ENCODE results near the gene ERBB4. TPM values are rescaled to one million over a fixed set of nuclear protein-coding genes. Genes with fewer than 3 reads are reported as not detected.

Gene ERBB4
- total RNA-seq, 1 experiment from 2014 or later: not detected

DNA sequence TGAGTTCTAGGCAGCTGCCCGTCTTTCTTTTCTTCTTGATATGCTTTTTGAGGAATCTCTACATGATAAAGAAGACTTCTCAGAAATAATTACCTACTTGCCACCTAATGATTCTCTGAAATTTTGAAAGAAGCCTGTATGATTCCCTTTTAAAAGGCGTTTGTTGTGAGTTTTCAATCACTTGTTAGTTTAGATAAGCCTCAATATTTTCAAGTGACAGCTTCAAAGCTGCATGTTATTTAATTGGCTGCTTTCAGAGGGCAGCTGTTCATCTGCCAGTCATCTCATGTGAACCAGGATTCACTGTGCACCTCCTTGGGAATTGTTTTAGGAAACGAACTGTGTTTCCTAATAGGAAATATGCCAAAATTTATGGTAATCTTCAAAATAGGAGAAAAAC, 1044.1 kb downstream of the ERBB4 start:
- no peak for DNase-seq (ENCODE audit: unreplicated experiment)
- BruUV-seq (replicated peaks): no TSS peak
- intact Hi-C loops (cut with micrococcal nuclease): no loop called here
- Mint-ChIP-seq H3K4me3 (ENCODE audit: unreplicated experiment) (no peak overlapping the region), H3K9me3 (ENCODE audit: unreplicated experiment) (no peaks in the 10 kb centered on the region), H3K36me3 (ENCODE audit: insufficient read depth, unreplicated experiment) (no peaks in the 10 kb centered on the region), H3K27me3 (ENCODE audit: insufficient read depth, unreplicated experiment) (peaks cover 49% of the 10 kb centered on the region), H3K27ac (ENCODE audit: low read depth, unreplicated experiment) (no peak overlapping the region), H3K4me1 (ENCODE audit: insufficient read depth, unreplicated experiment) (no peaks in the 10 kb centered on the region)
- ChIA-PET POLR2A (no interaction called here), CTCF (interaction anchor here (0.8 kb wide), 1 partner anchor 39 kb away, joined by 3 read pairs; no protein-coding TSS in a partner anchor)
- TF ChIP-seq CTCF (IDR thresholded peaks at IDR 0.05; ENCODE audit: unreplicated experiment): no peak

- no peak for TF ChIP-seq CTCF (IDR thresholded peaks at IDR 0.05; ENCODE audit: unreplicated experiment)
- Mint-ChIP-seq H3K27ac (ENCODE audit: low read depth, unreplicated experiment) (no peak overlapping the region), H3K36me3 (ENCODE audit: insufficient read depth, unreplicated experiment) (no peaks in the 10 kb centered on the region), H3K4me1 (ENCODE audit: insufficient read depth, unreplicated experiment) (no peaks in the 10 kb centered on the region), H3K27me3 (ENCODE audit: insufficient read depth, unreplicated experiment) (peaks cover 49% of the 10 kb centered on the region), H3K4me3 (ENCODE audit: unreplicated experiment) (no peak overlapping the region), H3K9me3 (ENCODE audit: unreplicated experiment) (no peaks in the 10 kb centered on the region)
- CTCF ChIA-PET: no interaction called here
- no TSS peak for BruUV-seq (replicated peaks)
- no peak for DNase-seq (ENCODE audit: unreplicated experiment)
- intact Hi-C loops (cut with micrococcal nuclease): no loop called here
- POLR2A ChIA-PET: no interaction called here
Observed at GRCh38 chr2:211494085-211494484, 1044.5 kb downstream of the ERBB4 start.

DNA sequence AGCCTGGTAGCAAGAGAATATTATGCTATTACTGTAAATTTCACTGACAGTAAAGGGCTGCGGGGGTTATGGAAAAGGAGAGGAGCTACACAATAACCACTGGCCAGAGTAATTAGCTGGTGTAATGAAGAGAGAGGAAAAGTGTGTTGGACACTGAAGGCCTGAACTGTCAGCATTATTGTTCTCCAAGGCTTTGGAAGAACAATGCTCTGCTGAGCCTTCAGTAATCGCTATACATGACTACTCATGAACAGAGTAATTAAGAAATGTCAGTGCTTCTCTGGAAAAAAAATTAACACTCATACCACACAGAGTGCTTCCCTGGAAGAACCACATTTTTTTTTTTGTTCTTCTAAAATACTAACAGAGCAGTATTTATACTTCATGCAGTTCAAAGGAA, 1050.9 kb downstream of the ERBB4 start:
- ChIA-PET POLR2A (no interaction called here), CTCF (interaction anchor here (1.5 kb wide), 1 partner anchor 33 kb away, joined by 6 read pairs; no protein-coding TSS in a partner anchor)
- no peak for DNase-seq (ENCODE audit: unreplicated experiment)
- TF ChIP-seq CTCF (IDR thresholded peaks at IDR 0.05; ENCODE audit: unreplicated experiment): no peak
- peaks cover 54% of the 10 kb centered on the region for H3K27me3 Mint-ChIP-seq (ENCODE audit: insufficient read depth, unreplicated experiment)
- no TSS peak for BruUV-seq (replicated peaks)
- H3K27ac Mint-ChIP-seq (ENCODE audit: low read depth, unreplicated experiment): no peak overlapping the region
- H3K36me3 Mint-ChIP-seq (ENCODE audit: insufficient read depth, unreplicated experiment): no peaks in the 10 kb centered on the region
- no peaks in the 10 kb centered on the region for H3K9me3 Mint-ChIP-seq (ENCODE audit: unreplicated experiment)
- intact Hi-C loops (cut with micrococcal nuclease): no loop called here
- H3K4me1 Mint-ChIP-seq (ENCODE audit: insufficient read depth, unreplicated experiment): no peaks in the 10 kb centered on the region
- no peak overlapping the region for H3K4me3 Mint-ChIP-seq (ENCODE audit: unreplicated experiment)

DNA sequence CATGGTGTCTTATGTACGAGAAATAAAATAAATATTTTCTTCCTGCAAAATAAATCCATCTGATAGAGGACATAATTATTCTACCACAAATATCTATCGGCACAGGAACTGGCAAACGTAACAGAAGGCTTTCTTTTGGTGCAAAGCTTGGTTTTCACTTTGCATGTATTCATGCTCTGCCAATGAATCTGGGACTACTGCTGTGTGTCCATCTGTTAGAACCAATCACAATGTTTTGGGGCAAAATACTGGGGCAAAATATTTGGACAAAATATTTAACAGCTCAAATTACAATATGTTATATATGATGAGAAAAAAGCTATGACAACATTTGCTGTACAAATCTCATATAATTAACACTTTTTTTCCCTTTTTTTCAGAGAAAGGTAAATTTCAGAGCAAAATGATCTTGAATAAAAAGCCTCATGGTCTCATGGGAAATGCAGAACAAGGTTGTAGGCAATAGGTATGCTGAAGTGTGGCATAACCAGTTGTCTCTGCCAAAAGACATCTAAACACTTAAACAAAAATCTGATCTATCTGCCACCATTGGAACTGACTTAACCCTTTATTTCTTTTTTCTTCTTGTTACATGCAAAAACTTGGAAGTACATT, 1059.0 kb downstream of the ERBB4 start:
- ChIA-PET CTCF (interaction anchor here (0.9 kb wide), 1 partner anchor 24 kb away, joined by 4 read pairs; no protein-coding TSS in a partner anchor), POLR2A (no interaction called here)
- no peaks in the 10 kb centered on the region for H3K36me3 Mint-ChIP-seq (ENCODE audit: insufficient read depth, unreplicated experiment)
- BruUV-seq (replicated peaks): no TSS peak
- no peak overlapping the region for H3K27ac Mint-ChIP-seq (ENCODE audit: low read depth, unreplicated experiment)
- H3K4me3 Mint-ChIP-seq (ENCODE audit: unreplicated experiment): no peak overlapping the region
- H3K9me3 Mint-ChIP-seq (ENCODE audit: unreplicated experiment): no peaks in the 10 kb centered on the region
- intact Hi-C loops (cut with micrococcal nuclease): no loop called here
- no peaks in the 10 kb centered on the region for H3K4me1 Mint-ChIP-seq (ENCODE audit: insufficient read depth, unreplicated experiment)
- DNase-seq (ENCODE audit: unreplicated experiment): no peak
- TF ChIP-seq CTCF (IDR thresholded peaks at IDR 0.05; ENCODE audit: unreplicated experiment): no peak
- H3K27me3 Mint-ChIP-seq (ENCODE audit: insufficient read depth, unreplicated experiment): peaks cover 59% of the 10 kb centered on the region
